Measurements from ENCODE around the gene GSAP. TPM values are rescaled to one million over a fixed set of nuclear protein-coding genes. Genes with fewer than 3 reads are reported as not detected.

The GSAP gene
- total RNA-seq, 1 donor from 2014 or later, result 1.9 TPM

DNA sequence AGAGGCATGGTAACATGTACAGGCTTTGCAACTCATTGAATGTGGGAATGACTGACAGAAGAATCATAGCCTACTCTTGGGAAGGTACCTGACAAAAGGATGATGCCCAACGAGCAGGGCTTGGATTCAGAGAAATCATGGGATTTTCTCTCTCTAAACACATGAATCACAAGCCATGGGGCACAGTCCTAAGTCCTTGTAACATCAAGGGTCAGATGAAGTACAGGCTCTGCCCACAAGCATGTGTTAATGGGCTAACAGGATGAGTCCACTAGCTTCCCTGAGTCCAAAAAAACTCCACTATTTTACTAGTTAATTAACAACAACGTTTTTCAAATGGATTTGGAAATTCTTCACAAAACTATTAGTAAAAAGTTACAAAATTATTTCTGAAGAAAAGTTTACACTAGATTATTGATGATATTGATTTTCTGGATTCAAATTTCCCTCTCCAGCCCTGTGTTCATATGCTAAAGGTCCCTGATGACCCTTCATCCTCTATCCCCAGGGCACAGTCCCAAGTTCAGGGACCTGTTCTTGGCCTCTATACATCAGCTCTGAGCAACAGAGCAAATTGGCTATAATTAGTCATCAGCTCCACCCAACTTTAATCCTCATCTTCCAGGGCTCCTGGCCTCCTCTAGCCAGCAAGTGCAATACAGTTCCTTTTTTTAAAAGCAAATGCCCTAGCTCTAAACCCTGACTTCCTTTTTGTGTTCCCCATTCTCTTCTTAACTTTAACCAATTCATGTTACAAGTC lies 99.8 kb downstream of the GSAP start:
- H3K4me1 Mint-ChIP-seq (ENCODE audit: unreplicated experiment), result no peaks in the 10 kb centered on the region
- DNase-seq (ENCODE audit: low spot score), result no peak
- no peaks in the 10 kb centered on the region for H3K36me3 Mint-ChIP-seq (ENCODE audit: low read depth, unreplicated experiment)
- no peaks in the 10 kb centered on the region for H3K27me3 Mint-ChIP-seq (ENCODE audit: unreplicated experiment)
- no peak overlapping the region for H3K27ac Mint-ChIP-seq (ENCODE audit: unreplicated experiment)
- no peak for TF ChIP-seq CTCF (IDR thresholded peaks at IDR 0.05; ENCODE audit: unreplicated experiment)
- no peaks in the 10 kb centered on the region for H3K9me3 Mint-ChIP-seq (ENCODE audit: unreplicated experiment)
- no peak overlapping the region for H3K4me3 Mint-ChIP-seq (ENCODE audit: unreplicated experiment)

DNA sequence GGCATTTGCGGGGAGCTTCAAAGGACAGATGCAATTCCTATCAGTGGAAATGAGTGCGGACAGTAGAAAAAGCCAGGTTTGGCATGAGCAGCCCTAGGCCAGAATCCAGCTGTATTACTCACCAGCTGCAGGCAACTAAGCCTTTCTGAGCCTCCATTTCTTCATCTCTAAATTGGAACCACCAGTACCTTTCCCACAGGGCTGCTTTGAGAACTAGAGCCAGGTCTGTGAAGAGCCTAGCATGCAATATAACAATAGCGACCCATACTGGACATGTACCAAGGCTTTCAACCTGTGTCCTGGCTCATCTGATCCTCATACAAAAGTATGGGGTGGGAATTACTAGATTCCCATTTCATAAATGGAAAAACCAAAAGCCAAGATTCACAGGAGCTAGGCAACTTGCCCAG lies 101.0 kb downstream of the GSAP start:
- no peak overlapping the region for H3K4me3 Mint-ChIP-seq (ENCODE audit: unreplicated experiment)
- no peaks in the 10 kb centered on the region for H3K9me3 Mint-ChIP-seq (ENCODE audit: unreplicated experiment)
- H3K4me1 Mint-ChIP-seq (ENCODE audit: unreplicated experiment), result no peaks in the 10 kb centered on the region
- H3K36me3 Mint-ChIP-seq (ENCODE audit: low read depth, unreplicated experiment), result no peaks in the 10 kb centered on the region
- H3K27ac Mint-ChIP-seq (ENCODE audit: unreplicated experiment), result no peak overlapping the region
- no peaks in the 10 kb centered on the region for H3K27me3 Mint-ChIP-seq (ENCODE audit: unreplicated experiment)
- no peak for TF ChIP-seq CTCF (IDR thresholded peaks at IDR 0.05; ENCODE audit: unreplicated experiment)
- no peak for DNase-seq (ENCODE audit: low spot score)

GRCh38 chr7:77313876-77314480 lies 102.2 kb downstream of the GSAP start:
- no peak for DNase-seq (ENCODE audit: low spot score)
- H3K27me3 Mint-ChIP-seq (ENCODE audit: unreplicated experiment), result no peaks in the 10 kb centered on the region
- TF ChIP-seq CTCF (IDR thresholded peaks at IDR 0.05; ENCODE audit: unreplicated experiment), result no peak
- H3K9me3 Mint-ChIP-seq (ENCODE audit: unreplicated experiment), result no peaks in the 10 kb centered on the region
- H3K27ac Mint-ChIP-seq (ENCODE audit: unreplicated experiment), result no peak overlapping the region
- H3K36me3 Mint-ChIP-seq (ENCODE audit: low read depth, unreplicated experiment), result no peaks in the 10 kb centered on the region
- H3K4me1 Mint-ChIP-seq (ENCODE audit: unreplicated experiment), result no peaks in the 10 kb centered on the region
- H3K4me3 Mint-ChIP-seq (ENCODE audit: unreplicated experiment), result no peak overlapping the region

DNA sequence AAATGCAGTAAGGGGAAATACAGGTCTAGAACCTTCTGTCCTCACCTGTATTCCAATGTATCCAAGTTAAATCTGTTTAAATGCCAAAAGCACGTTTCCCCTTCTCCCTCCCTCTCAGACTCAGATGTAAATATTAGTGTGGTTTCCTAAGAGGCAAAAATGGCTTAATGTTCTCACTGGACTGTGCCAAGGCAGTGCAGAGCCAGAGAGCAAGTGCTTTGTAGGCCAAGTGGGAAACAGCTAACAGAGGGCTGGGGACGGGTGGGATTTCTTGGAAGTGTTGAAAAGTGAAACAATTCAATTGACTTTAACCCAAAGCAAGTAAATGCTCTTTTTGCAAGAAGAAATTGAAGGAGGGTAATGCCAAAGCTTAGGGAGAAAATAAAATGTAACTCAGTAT lies 103.1 kb downstream of the GSAP start:
- no peaks in the 10 kb centered on the region for H3K4me1 Mint-ChIP-seq (ENCODE audit: unreplicated experiment)
- no peak for TF ChIP-seq CTCF (IDR thresholded peaks at IDR 0.05; ENCODE audit: unreplicated experiment)
- H3K27ac Mint-ChIP-seq (ENCODE audit: unreplicated experiment), result no peak overlapping the region
- no peaks in the 10 kb centered on the region for H3K9me3 Mint-ChIP-seq (ENCODE audit: unreplicated experiment)
- H3K27me3 Mint-ChIP-seq (ENCODE audit: unreplicated experiment), result no peaks in the 10 kb centered on the region
- no peak for DNase-seq (ENCODE audit: low spot score)
- no peak overlapping the region for H3K4me3 Mint-ChIP-seq (ENCODE audit: unreplicated experiment)
- no peaks in the 10 kb centered on the region for H3K36me3 Mint-ChIP-seq (ENCODE audit: low read depth, unreplicated experiment)

- Mint-ChIP-seq H3K27ac (ENCODE audit: unreplicated experiment) (no peak overlapping the region), H3K27me3 (ENCODE audit: unreplicated experiment) (no peaks in the 10 kb centered on the region), H3K9me3 (ENCODE audit: unreplicated experiment) (no peaks in the 10 kb centered on the region), H3K4me3 (ENCODE audit: unreplicated experiment) (no peak overlapping the region), H3K36me3 (ENCODE audit: low read depth, unreplicated experiment) (no peaks in the 10 kb centered on the region), H3K4me1 (ENCODE audit: unreplicated experiment) (peaks cover 6% of the 10 kb centered on the region)
- DNase-seq (ENCODE audit: low spot score), result no peak
- TF ChIP-seq CTCF (IDR thresholded peaks at IDR 0.05; ENCODE audit: unreplicated experiment), result no peak
Measured at GRCh38 chr7:77310982-77311381, 105.2 kb downstream of the GSAP start.

All from endothelial cell (in vitro differentiated cells).